ENCODE data around the gene HINT1. TPM values are rescaled to one million over a fixed set of nuclear protein-coding genes. Genes with fewer than 3 reads are reported as not detected.

HINT1 gene
- total RNA-seq, 3 donors from 2014 or later (not counting 1 experiment from before 2014, with no cell fraction given): 125 to 130 (median 129) TPM

DNA sequence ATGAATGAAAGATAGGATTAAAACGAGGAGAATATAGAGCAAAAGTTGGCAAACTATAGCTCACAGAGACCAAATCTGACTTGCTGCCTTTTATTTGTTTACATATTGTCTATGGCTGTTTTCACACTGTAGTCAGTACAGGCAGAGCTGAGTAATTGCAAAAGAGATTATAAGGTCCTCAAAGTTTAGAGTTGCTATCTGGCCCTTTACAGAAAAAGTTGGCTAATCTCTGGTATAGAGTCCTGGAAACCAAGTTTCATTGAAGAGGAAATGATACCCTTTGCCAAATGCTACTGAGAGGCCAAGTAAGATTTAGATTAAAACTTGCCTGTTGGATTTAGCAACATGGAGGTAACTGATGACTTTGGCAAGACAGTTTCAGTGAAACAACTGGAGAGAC lies 41.7 kb upstream of the HINT1 start:
- WGBS (ENCODE audit: insufficient coverage): 67% methylated on average over 1 of the region's 1 CpG
- no peaks in the 10 kb centered on the region for H3K36me3 ChIP-seq (ENCODE audit: control insufficient read depth, insufficient read depth, low read length)
- no peaks in the 10 kb centered on the region for H3K27me3 ChIP-seq (ENCODE audit: control insufficient read depth, insufficient read depth, low read length)
- Mint-ChIP-seq H3K27me3 (ENCODE audit: low read depth in 2 of 2) (no peaks in the 10 kb centered on the region), H3K4me3 (no peak overlapping the region), H3K4me1 (peaks cover 26 to 32% of the 10 kb centered on the region in 2 donors), H3K27ac (peak overlapping the region; percentile 34 to 72), H3K9me3 (no peaks in the 10 kb centered on the region), H3K36me3 (no peaks in the 10 kb centered on the region)
- DNase-seq (no peak), ATAC-seq (no peak)
- no peak overlapping the region for H3K27ac ChIP-seq (ENCODE audit: low read length)
- TF ChIP-seq, protein P1, sequence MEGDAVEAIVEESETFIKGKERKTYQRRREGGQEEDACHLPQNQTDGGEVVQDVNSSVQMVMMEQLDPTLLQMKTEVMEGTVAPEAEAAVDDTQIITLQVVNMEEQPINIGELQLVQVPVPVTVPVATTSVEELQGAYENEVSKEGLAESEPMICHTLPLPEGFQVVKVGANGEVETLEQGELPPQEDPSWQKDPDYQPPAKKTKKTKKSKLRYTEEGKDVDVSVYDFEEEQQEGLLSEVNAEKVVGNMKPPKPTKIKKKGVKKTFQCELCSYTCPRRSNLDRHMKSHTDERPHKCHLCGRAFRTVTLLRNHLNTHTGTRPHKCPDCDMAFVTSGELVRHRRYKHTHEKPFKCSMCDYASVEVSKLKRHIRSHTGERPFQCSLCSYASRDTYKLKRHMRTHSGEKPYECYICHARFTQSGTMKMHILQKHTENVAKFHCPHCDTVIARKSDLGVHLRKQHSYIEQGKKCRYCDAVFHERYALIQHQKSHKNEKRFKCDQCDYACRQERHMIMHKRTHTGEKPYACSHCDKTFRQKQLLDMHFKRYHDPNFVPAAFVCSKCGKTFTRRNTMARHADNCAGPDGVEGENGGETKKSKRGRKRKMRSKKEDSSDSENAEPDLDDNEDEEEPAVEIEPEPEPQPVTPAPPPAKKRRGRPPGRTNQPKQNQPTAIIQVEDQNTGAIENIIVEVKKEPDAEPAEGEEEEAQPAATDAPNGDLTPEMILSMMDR (IDR thresholded peaks at IDR 0.05): no peak
- H3K4me3 ChIP-seq (ENCODE audit: low read length): no peak overlapping the region
- intact Hi-C loops (cut with micrococcal nuclease): loop anchor here (5.0 kb wide), 1 partner anchor 71 kb away; no protein-coding TSS in a partner anchor
- H3K4me1 ChIP-seq (ENCODE audit: control insufficient read depth, insufficient read depth, low read length): peaks cover 22% of the 10 kb centered on the region
- no peaks in the 10 kb centered on the region for H3K9me3 ChIP-seq (ENCODE audit: control insufficient read depth, insufficient read depth, low read length)

- no peak overlapping the region for H3K27ac ChIP-seq (ENCODE audit: low read length)
- Mint-ChIP-seq H3K27me3 (ENCODE audit: low read depth in 2 of 2) (no peaks in the 10 kb centered on the region), H3K4me1 (peaks cover 23 to 28% of the 10 kb centered on the region in 2 donors), H3K4me3 (no peak overlapping the region), H3K36me3 (no peaks in the 10 kb centered on the region), H3K27ac (peak overlapping the region; percentile 34 to 72), H3K9me3 (no peaks in the 10 kb centered on the region)
- H3K9me3 ChIP-seq (ENCODE audit: control insufficient read depth, insufficient read depth, low read length): no peaks in the 10 kb centered on the region
- H3K4me3 ChIP-seq (ENCODE audit: low read length): no peak overlapping the region
- intact Hi-C loops (cut with micrococcal nuclease): loop anchor here (5.0 kb wide), 1 partner anchor 71 kb away; no protein-coding TSS in a partner anchor
- WGBS (ENCODE audit: insufficient coverage): 95% methylated on average over 1 of the region's 2 CpGs
- peaks cover 18% of the 10 kb centered on the region for H3K4me1 ChIP-seq (ENCODE audit: control insufficient read depth, insufficient read depth, low read length)
- ATAC-seq (no peak), DNase-seq (no peak)
- H3K36me3 ChIP-seq (ENCODE audit: control insufficient read depth, insufficient read depth, low read length): no peaks in the 10 kb centered on the region
- no peaks in the 10 kb centered on the region for H3K27me3 ChIP-seq (ENCODE audit: control insufficient read depth, insufficient read depth, low read length)
- TF ChIP-seq, protein P1 (IDR thresholded peaks at IDR 0.05): no peak
These were observed 41.0 kb upstream of the HINT1 start for GRCh38 chr5:131206061-131206460.

- Histone ChIP-seq H3K27me3 (ENCODE audit: control insufficient read depth, insufficient read depth, low read length) (no peaks in the 10 kb centered on the region), H3K9me3 (ENCODE audit: control insufficient read depth, insufficient read depth, low read length) (no peaks in the 10 kb centered on the region), H3K36me3 (ENCODE audit: control insufficient read depth, insufficient read depth, low read length) (peaks cover 3% of the 10 kb centered on the region), H3K27ac (ENCODE audit: low read length) (no peak overlapping the region), H3K4me3 (ENCODE audit: low read length) (no peak overlapping the region), H3K4me1 (ENCODE audit: control insufficient read depth, insufficient read depth, low read length) (peaks cover 11% of the 10 kb centered on the region)
- ATAC-seq (no peak), DNase-seq (no peak)
- H3K4me3 Mint-ChIP-seq: no peak overlapping the region
- no CpG with 5 or more reads among the region's 2 CpGs for WGBS (ENCODE audit: insufficient coverage)
- H3K27me3 Mint-ChIP-seq (ENCODE audit: low read depth in 2 of 2): no peaks in the 10 kb centered on the region
- H3K9me3 Mint-ChIP-seq: no peaks in the 10 kb centered on the region
- no peaks in the 10 kb centered on the region for H3K36me3 Mint-ChIP-seq
- H3K27ac Mint-ChIP-seq: no peak overlapping the region
- H3K4me1 Mint-ChIP-seq: peaks cover 12 to 17% of the 10 kb centered on the region in 2 donors
- TF ChIP-seq, protein P1 (IDR thresholded peaks at IDR 0.05): no peak
- intact Hi-C loops (cut with micrococcal nuclease): loop anchor here (5.0 kb wide), 1 partner anchor 72 kb away; no protein-coding TSS in a partner anchor
These were observed 39.9 kb upstream of the HINT1 start for GRCh38 chr5:131204964-131205363.

DNA sequence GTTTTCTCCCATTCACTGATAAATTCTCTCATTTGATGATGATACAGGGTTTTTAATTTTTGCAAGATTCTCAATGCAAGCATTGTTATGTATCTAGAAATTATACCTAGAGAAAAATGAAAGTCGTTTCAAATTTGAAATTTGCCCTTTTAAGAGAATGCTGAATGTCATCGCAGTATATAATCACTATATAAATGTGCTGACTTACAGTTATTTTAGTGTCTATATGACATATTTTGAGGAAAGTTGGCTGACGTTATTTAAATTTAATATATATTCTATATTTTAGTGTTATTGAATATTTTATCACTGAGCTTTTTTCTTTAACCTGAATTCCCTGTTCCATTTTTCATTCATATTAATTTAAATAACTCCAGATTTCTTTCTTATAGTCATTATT lies 35.5 kb upstream of the HINT1 start:
- H3K27ac ChIP-seq (ENCODE audit: low read length): no peak overlapping the region
- no peaks in the 10 kb centered on the region for H3K9me3 Mint-ChIP-seq
- intact Hi-C loops (cut with micrococcal nuclease): no loop called here
- no peaks in the 10 kb centered on the region for H3K36me3 Mint-ChIP-seq
- no CpG with 5 or more reads among the region's 3 CpGs for WGBS (ENCODE audit: insufficient coverage)
- no peaks in the 10 kb centered on the region for H3K4me1 Mint-ChIP-seq
- no peaks in the 10 kb centered on the region for H3K4me1 ChIP-seq (ENCODE audit: control insufficient read depth, insufficient read depth, low read length)
- H3K27me3 ChIP-seq (ENCODE audit: control insufficient read depth, insufficient read depth, low read length): no peaks in the 10 kb centered on the region
- peaks cover 5% of the 10 kb centered on the region for H3K36me3 ChIP-seq (ENCODE audit: control insufficient read depth, insufficient read depth, low read length)
- H3K4me3 Mint-ChIP-seq: no peak overlapping the region
- ATAC-seq (no peak), DNase-seq (no peak)
- no peaks in the 10 kb centered on the region for H3K9me3 ChIP-seq (ENCODE audit: control insufficient read depth, insufficient read depth, low read length)
- TF ChIP-seq, protein P1 (IDR thresholded peaks at IDR 0.05): no peak
- H3K27ac Mint-ChIP-seq: no peak overlapping the region
- no peak overlapping the region for H3K4me3 ChIP-seq (ENCODE audit: low read length)
- H3K27me3 Mint-ChIP-seq (ENCODE audit: low read depth in 2 of 2): no peaks in the 10 kb centered on the region

Data from natural killer cell (primary cell).